H1 (cell line): ENCODE results near the gene RIPPLY3. TPM values are rescaled to one million over a fixed set of nuclear protein-coding genes. Genes with fewer than 3 reads are reported as not detected.
A peak's percentile ranks its signal among the peaks of the same experiment; 100 is the strongest.

ENCODE experiments used
- ASH2L ChIP-seq: fragments of 200-600, 300-600 bp; sonication (generic); IDR thresholded peaks from one replicate; pipeline ENCODE4 v1.7.1; 2017; ENCODE audit warnings: low read length
- KDM1A ChIP-seq: fragments of 200-600, 300-600 bp; sonication (generic); IDR thresholded peaks from 2 replicates; pipeline ENCODE4 v1.7.1; 2016; ENCODE audit warnings: mild to moderate bottlenecking, low read length, borderline replicate concordance
- SIRT6 ChIP-seq: IDR thresholded peaks from one replicate; pipeline ENCODE4 v1.7.1; 2012; ENCODE audit warnings: low read length, inconsistent platforms
- SRF ChIP-seq: IDR thresholded peaks from 2 replicates; pipeline ENCODE4 v1.6.1; 2011; ENCODE audit warnings: mild to moderate bottlenecking, low read depth, low read length, moderate library complexity
- TAF1 ChIP-seq: IDR thresholded peaks from 2 replicates; pipeline ENCODE4 v1.6.1; 2011; ENCODE audit warnings: mild to moderate bottlenecking, low read depth, low read length
- polyA plus RNA-seq, 7 experiments: library from polyadenylated mRNA; depleted of rRNA in 3 of 7; stranded (reverse) in 5 of 7; unstranded in 2 of 7; fragments of >200 nt in 5 of 7; fragments of 200-250 nt in 2 of 7; gene quantifications; 1 replicate in 5 of 7; 2 replicates in 1 of 7; 4 replicates in 1 of 7; pipeline versions ENCODE4 v1.2.1 to v1.2.3, GENCODE V29; 2011 to 2013; ENCODE audit warnings: missing spikeins in 2 of 7, mixed read lengths in 2 of 7
- total RNA-seq: library from RNA; stranded (reverse); fragmentation: NEBNext Ultra II Directional; extraction: Animal tissue kit (Norgen Biotek cat#: 25700); gene quantifications from 2 replicates; pipeline ENCODE4 v1.2.1, GENCODE V29; 2021

The RIPPLY3 gene
- total and polyA plus RNA-seq, 2 of the 8 experiments (the other 6 are each of a cell fraction or from before 2014, with no cell fraction given), result 2.0 to 2.2 TPM

- no peak for TF ChIP-seq SRF
- TF ChIP-seq TAF1, result no peak
- TF ChIP-seq SIRT6, result no peak
- peak; percentile 60 for TF ChIP-seq ASH2L
- TF ChIP-seq KDM1A, result no peak
Measured at GRCh38 chr21:37060296-37060695, 53.8 kb downstream of the RIPPLY3 start (continued).
